K562 (cell line): ENCODE results near the gene KPNB1. TPM values are rescaled to one million over a fixed set of nuclear protein-coding genes. Genes with fewer than 3 reads are reported as not detected.

Source experiments
- ATAC-seq: fragments of 200-7000 bp; cut with Tn5 transposase; 3 replicates; pipeline ENCODE4 v1.9.1; 2020; ENCODE audit warnings: moderate library complexity
- BruUV-seq: library from RNA; stranded (reverse); fragments of 400-500 nt; replicated peaks from 2 replicates; lab custom pipeline; 2021; lab: Mats Ljungman, UMichigan
- CTCF ChIA-PET: fragments of 300-600 bp; formaldehyde crosslinking; extraction: SDS; loops from one replicate; lab custom pipeline; 2021; ENCODE audit warnings: low intra/inter-chr PET ratio; lab: Yijun Ruan, JAX
- POLR2A ChIA-PET: fragments of 300-600, 350-650 bp; sonication (Branson Sonifier 250); formaldehyde crosslinking; extraction: SDS; loops from one replicate; lab custom pipeline; 2021; ENCODE audit warnings: antibody characterized with exemption, inconsistent platforms; lab: Yijun Ruan, JAX
- DNase-seq, 4 experiments: peaks; one replicate each; pipeline versions ENCODE4 v3.0.0 to v3.0.0-alpha.2; 2011 to 2018; ENCODE audit warnings: low spot score in 3 of 4, mixed read lengths in 3 of 4; ENCODE audit errors: extremely low read depth in 1 of 4
- FAIRE-seq: peaks from 2 replicates; lab custom pipeline; 2011; peaks lifted over from hg19 to GRCh38; lab: Jason Lieb, UNC
- H2AFZ ChIP-seq: 2 replicates; pipeline ENCODE4 v1.6.0; 2011; ENCODE audit warnings: low read depth, low read length, control low read depth, inconsistent platforms
- H3K27ac ChIP-seq: fragments of 200-600 bp; 3 replicates; pipeline ENCODE4 v1.8.0; 2011; ENCODE audit warnings: low read depth, mild to moderate bottlenecking, control low read depth, inconsistent platforms, low read length, moderate library complexity, mixed read lengths; ENCODE audit errors: extremely low read depth
- H3K27me3 ChIP-seq, 2 experiments: fragments of 300-600 bp in 1 of 2; 2 replicates in 1 of 2; 3 replicates in 1 of 2; pipeline versions ENCODE4 v1.6.0 to v1.8.0; 2011; ENCODE audit warnings: inconsistent platforms in 2 of 2, low read length in 2 of 2, mild to moderate bottlenecking in 1 of 2, mixed read lengths in 1 of 2, moderate library complexity in 1 of 2; ENCODE audit not compliant: control insufficient read depth in 2 of 2, insufficient read depth in 2 of 2
- H3K36me3 ChIP-seq: fragments of 300-600 bp; 3 replicates; pipeline ENCODE4 v1.8.0; 2011; ENCODE audit warnings: mild to moderate bottlenecking, low read length, inconsistent platforms; ENCODE audit not compliant: control insufficient read depth, insufficient read depth
- H3K4me1 ChIP-seq, 2 experiments: fragments of 200-600 bp in 1 of 2; replicated peaks in 1 of 2; 2 replicates in 1 of 2; 3 replicates in 1 of 2; pipeline versions ENCODE4 v1.5.1 to v1.8.0; 2011; ENCODE audit warnings: inconsistent platforms in 2 of 2, low read length in 2 of 2, mild to moderate bottlenecking in 1 of 2, mixed read lengths in 1 of 2, moderate library complexity in 1 of 2; ENCODE audit not compliant: control insufficient read depth in 2 of 2, insufficient read depth in 2 of 2
- H3K4me2 ChIP-seq: 2 replicates; pipeline ENCODE4 v1.6.1; 2011; ENCODE audit warnings: low read length, control low read depth, inconsistent platforms, mixed read lengths; ENCODE audit not compliant: insufficient read depth
- H3K4me3 ChIP-seq: fragments of 200-600 bp; sonication (generic), shearing (Covaris generic); 2 replicates; pipeline ENCODE4 v1.5.1; 2016; ENCODE audit warnings: control low read depth, inconsistent platforms
- H3K79me2 ChIP-seq: fragments of 200-600 bp; 3 replicates; pipeline ENCODE4 v1.8.0; 2011; ENCODE audit warnings: low read length, inconsistent platforms; ENCODE audit not compliant: control insufficient read depth, insufficient read depth
- H3K9ac ChIP-seq, 2 experiments: 2 replicates each; pipeline versions ENCODE4 v1.6.0 to v1.6.1; 2011; ENCODE audit warnings: low read depth in 2 of 2, low read length in 2 of 2, control low read depth in 1 of 2, inconsistent platforms in 1 of 2, mild to moderate bottlenecking in 1 of 2, mixed read lengths in 1 of 2; ENCODE audit not compliant: insufficient read depth in 1 of 2
- H3K9me1 ChIP-seq: one replicate; pipeline ENCODE4 v1.6.0; 2011; ENCODE audit warnings: inconsistent platforms, mild to moderate bottlenecking, low read length, moderate library complexity; ENCODE audit not compliant: control insufficient read depth, insufficient read depth
- H3K9me3 ChIP-seq: replicated peaks from 2 replicates; pipeline ENCODE4 v1.5.1; 2011; ENCODE audit warnings: low read depth, low read length, inconsistent platforms; ENCODE audit not compliant: control insufficient read depth, insufficient read depth
- H4K20me1 ChIP-seq: replicated peaks from 2 replicates; pipeline ENCODE4 v1.6.1; 2011; ENCODE audit warnings: low read length, inconsistent platforms, mixed read lengths; ENCODE audit not compliant: control insufficient read depth, insufficient read depth
- DPF2 ChIP-seq: fragments of 450-650 bp; IDR thresholded peaks from 2 replicates; pipeline ENCODE4 v1.6.1; 2016
- FOXP1 ChIP-seq: sonication (generic); formaldehyde crosslinking; IDR thresholded peaks from 2 replicates; pipeline ENCODE4 v1.8.0; 2022; ENCODE audit warnings: mild to moderate bottlenecking, missing genetic modification reagents
- HDAC8 ChIP-seq: fragments of 450-650 bp; IDR thresholded peaks from 2 replicates; pipeline ENCODE4 v1.6.1; 2016; ENCODE audit warnings: mild to moderate bottlenecking, missing genetic modification characterization, moderate library complexity, missing compliant biosample characterization
- IRF2 ChIP-seq: sonication (generic); formaldehyde crosslinking; IDR thresholded peaks from 2 replicates; pipeline ENCODE4 v1.8.1; 2022; ENCODE audit warnings: mild to moderate bottlenecking, missing genetic modification reagents
- RBM22 ChIP-seq: fragments of 200-400 bp; formaldehyde crosslinking; IDR thresholded peaks from 2 replicates; pipeline ENCODE4 v1.6.1; 2018; ENCODE audit warnings: low read length, low read depth; ENCODE audit not compliant: poor library complexity, severe bottlenecking
- RNF219 ChIP-seq: fragments of 250-450 bp; sonication (Bioruptor Pico); IDR thresholded peaks from 2 replicates; pipeline ENCODE4 v1.5.0; 2022; ENCODE audit warnings: mild to moderate bottlenecking
- RREB1 ChIP-seq: fragments of 250-450 bp; sonication (Bioruptor Pico); IDR thresholded peaks from 2 replicates; pipeline ENCODE4 v1.4.0; 2020
- SMARCE1 ChIP-seq: fragments of 450-650 bp; IDR thresholded peaks from 2 replicates; pipeline ENCODE4 v1.7.1; 2016; ENCODE audit warnings: mild to moderate bottlenecking
- SP2 ChIP-seq: IDR thresholded peaks from 2 replicates; pipeline ENCODE4 v1.6.1; 2011; ENCODE audit warnings: mild to moderate bottlenecking, low read depth, low read length, moderate library complexity; ENCODE audit not compliant: poor library complexity, severe bottlenecking; ENCODE audit errors: extremely low read depth
- SPI1 ChIP-seq: IDR thresholded peaks from 2 replicates; pipeline ENCODE4 v1.6.1; 2011; ENCODE audit warnings: low read depth, low read length, control low read depth, borderline replicate concordance
- TEAD2 ChIP-seq: fragments of 450-650 bp; IDR thresholded peaks from 2 replicates; pipeline ENCODE4 v1.6.1; 2016; ENCODE audit warnings: missing genetic modification characterization, control low read depth, missing compliant biosample characterization
- TRIM28 ChIP-seq: fragments of 450-650 bp; IDR thresholded peaks from 2 replicates; pipeline ENCODE4 v1.6.1; 2017
- ZFP30 ChIP-seq: fragments of 250-450 bp; sonication (Bioruptor Pico); IDR thresholded peaks from 2 replicates; pipeline ENCODE4 v1.8.0; 2022; ENCODE audit warnings: moderate library complexity, mild to moderate bottlenecking, inconsistent platforms, borderline replicate concordance
- WGBS: fragments of 100-300 bp; shearing (Covaris generic); methylation state at CpG from one replicate; pipeline ENCODE4 v1.1.6; 2016; ENCODE audit warnings: low coverage, mixed read lengths; ENCODE audit not compliant: insufficient coverage; ENCODE audit errors: missing lambda C conversion rate; 5-methylcytosine and 5-hydroxymethylcytosine counted together
- in situ Hi-C: fragments of 300-500 bp; cut with MboI; formaldehyde crosslinking; loops from 4 replicates; pipeline ENCODE4 v1.15.0; 2018; ENCODE audit warnings: inconsistent platforms, mixed read lengths
- intact Hi-C: fragments of 100-400 bp; cut with micrococcal nuclease; formaldehyde crosslinking; loops from 2 replicates; pipeline ENCODE4 v1.14.2; 2022
- polyA plus RNA-seq, 8 experiments: library from polyadenylated mRNA; depleted of rRNA in 4 of 8; stranded (reverse) in 5 of 8; unstranded in 3 of 8; fragments of >200 nt; fragmentation: Nextera tagmentation in 2 of 8; fragmentation: Illumina TruSeq in 1 of 8; extraction: Ambion mirVana in 2 of 8; extraction: Trizol in 1 of 8; gene quantifications; 2 replicates each; pipeline versions ENCODE4 v1.2.1 to v1.2.3, GENCODE V29; 2011 to 2014; ENCODE audit warnings: inconsistent platforms in 1 of 8, missing spikeins in 1 of 8
- total RNA-seq, 7 experiments: library from RNA; depleted of rRNA in 6 of 7; stranded (reverse); fragments of >200 nt in 6 of 7; fragmentation: Illumina TruSeq in 2 of 7; extraction: Trizol in 2 of 7; gene quantifications; 2 replicates each; pipeline versions ENCODE4 v1.2.1 to v1.2.3, GENCODE V29; 2011 to 2021; ENCODE audit warnings: low replicate concordance in 1 of 7

The KPNB1 gene
- total and polyA plus RNA-seq, 9 of the 15 experiments (the other 6 are each of a cell fraction or from before 2014, with no cell fraction given) = 154 to 622 (median 354) TPM

- H4K20me1 ChIP-seq = no peaks in the 10 kb centered on the region
- FAIRE-seq = peak; percentile 79
- in situ Hi-C loops = no loop called here
- ChIA-PET CTCF (interaction anchor here (0.5 kb wide), 1 partner anchor 194 kb away, joined by 3 read pairs; no protein-coding TSS in a partner anchor), POLR2A (interaction anchor here (0.8 to 2.9 kb wide), 5 partner anchors 9 to 203 kb away, joined by 3 to 16 read pairs (median 3); partner anchors contain the start of gene SP2)
- peaks cover 5% of the 10 kb centered on the region; the same call in 2 of the 3 replicates for H3K79me2 ChIP-seq
- H3K27me3 ChIP-seq = no peaks in the 10 kb centered on the region
- H3K9me1 ChIP-seq = no peaks in the 10 kb centered on the region
- intact Hi-C loops = no loop called here
- 28% methylated on average over 9 of the region's 10 CpGs for WGBS
- H2AFZ ChIP-seq = peak overlapping the region; percentile 74
- H3K4me3 ChIP-seq = peak overlapping the region; percentile 77
- peaks cover 12 to 35% of the 10 kb centered on the region in 2 experiments; a peak in 4 of 5 replicates for H3K4me1 ChIP-seq
- peak overlapping the region; percentile 59 to 89; a peak in 3 of 4 replicates for H3K9ac ChIP-seq
- peak overlapping the region; percentile 64 for H3K4me2 ChIP-seq
- peak in 1 of 4 experiments; percentile 37 for DNase-seq
- TSS peak; percentile 89 for BruUV-seq
- no peak overlapping the region; the same call in 2 of the 3 replicates for H3K27ac ChIP-seq
- 0 out of 3 replicates have a peak, but pooled peaks have one; percentile 6 for ATAC-seq
- H3K36me3 ChIP-seq = no peaks in the 10 kb centered on the region; the same call in 2 of the 3 replicates
- H3K9me3 ChIP-seq = no peaks in the 10 kb centered on the region
- no peak for TF ChIP-seq HDAC8
- no peak for TF ChIP-seq TEAD2 (tag)
- TF ChIP-seq TRIM28 = no peak
- no peak for TF ChIP-seq RREB1 (CRISPR knock-in tag)
- TF ChIP-seq ZFP30 (CRISPR knock-in tag) = no peak
- TF ChIP-seq SP2 = no peak
- no peak for TF ChIP-seq RNF219 (CRISPR knock-in tag)
- TF ChIP-seq SPI1 = peak; percentile 45; the same call in 1 of the 2 replicates
- no peak for TF ChIP-seq RBM22
- peak; percentile 31; the same call in 1 of the 2 replicates for TF ChIP-seq DPF2
- TF ChIP-seq FOXP1 (CRISPR knock-in tag) = 0 out of 2 replicates have a peak, but pooled peaks have one; percentile 38
- TF ChIP-seq IRF2 (CRISPR knock-in tag) = no peak
- peak; percentile 11; the same call in 1 of the 2 replicates for TF ChIP-seq SMARCE1
These were observed 43.4 kb downstream of the KPNB1 start for GRCh38 chr17:47692895-47693730.
